Measurements from ENCODE around the gene ZNF45. TPM values are rescaled to one million over a fixed set of nuclear protein-coding genes. Genes with fewer than 3 reads are reported as not detected.
A peak's percentile ranks its signal among the peaks of the same experiment; 100 is the strongest.

The ZNF45 gene
- total and polyA plus RNA-seq, 2 of the 4 experiments (the other 2 are of a cell fraction), result 7.6 to 18.1 TPM

GRCh38 chr19:43940719-43941118 is 5.6 kb upstream of the ZNF45 start:
- no peak overlapping the region for H4K91ac ChIP-seq (ENCODE audit: insufficient read depth, low read depth, low read length)
- no CpG with 5 or more reads among the region's 4 CpGs for WGBS, 2 experiments (ENCODE audit: extremely low coverage in 2 of 2, insufficient read length in 1 of 2)

More at GRCh38 chr19:43940719-43941118, 5.6 kb upstream of the ZNF45 start:
- Histone ChIP-seq H3K36me3 (ENCODE audit: control insufficient read depth, insufficient read depth, low read length) (no peaks in the 10 kb centered on the region), H3K14ac (replicated peaks; ENCODE audit: low read depth, low read length) (no peak overlapping the region), H4K5ac (ENCODE audit: low read depth, low read length) (no peak overlapping the region), H3K23ac (ENCODE audit: low read depth, low read length) (no peak overlapping the region), H4K20me1 (ENCODE audit: insufficient read depth, low read length) (no peaks in the 10 kb centered on the region), H2AK5ac (ENCODE audit: low read depth, low read length) (no peak overlapping the region), H3K9ac (ENCODE audit: low read depth, low read length) (no peak overlapping the region), H3K27me3 (ENCODE audit: control insufficient read depth, insufficient read depth, low read length) (no peaks in the 10 kb centered on the region), H3K9me1 (ENCODE audit: insufficient read depth, low read length) (no peaks in the 10 kb centered on the region), H2BK20ac (ENCODE audit: low read depth, low read length) (no peak overlapping the region), H3K27ac (ENCODE audit: insufficient read depth, low read length) (no peak overlapping the region), H2AK9ac (replicated peaks; ENCODE audit: low read depth, low read length, poor library complexity) (no peak overlapping the region), H3K4ac (ENCODE audit: low read depth, low read length) (no peak overlapping the region), H2BK15ac (ENCODE audit: low read depth, low read length) (no peak overlapping the region), H3K18ac (ENCODE audit: low read depth, low read length) (no peak overlapping the region), H3K9me3 (ENCODE audit: control insufficient read depth, insufficient read depth, low read length) (no peaks in the 10 kb centered on the region), H3K4me3 (ENCODE audit: insufficient read depth, low read depth, low read length) (no peak overlapping the region), H3K56ac (ENCODE audit: extremely low read depth, insufficient read depth, low read length) (no peak overlapping the region), H2BK5ac (ENCODE audit: low read depth, low read length, poor library complexity, severe bottlenecking) (no peak overlapping the region), H3K4me1 (ENCODE audit: control insufficient read depth, insufficient read depth, low read length) (no peaks in the 10 kb centered on the region), H2AFZ (replicated peaks; ENCODE audit: low read length, poor library complexity) (no peak overlapping the region), H4K8ac (ENCODE audit: low read depth in 2 of 2, low read length in 2 of 2) (no peak overlapping the region), H3K79me1 (ENCODE audit: low read depth in 1 of 2, low read length in 2 of 2) (no peaks in the 10 kb centered on the region), H3K4me2 (ENCODE audit: low read depth, low read length) (no peak overlapping the region), H2BK120ac (ENCODE audit: low read depth, low read length) (no peak overlapping the region)
- in situ Hi-C loops (cut with MboI; ENCODE audit: low sequenced_read_pairs), result no loop called here
- no peak for ATAC-seq (ENCODE audit: low read depth)
- DNase-seq, result no peak
- ChIA-PET POLR2A (ENCODE audit: unreplicated experiment) (no interaction called here), CTCF (no interaction called here)
- 0 out of 2 replicates have a peak, but pooled peaks have one; percentile 10 for TF ChIP-seq MAFK (IDR thresholded peaks at IDR 0.05; ENCODE audit: low read depth, low read length)
- no peak for TF ChIP-seq CHD1 (IDR thresholded peaks at IDR 0.05; ENCODE audit: low read depth, low read length)
- intact Hi-C loops (cut with micrococcal nuclease), result no loop called here
- no TSS peak for BruUV-seq (replicated peaks)
- dilution Hi-C loops (cut with HindIII; ENCODE audit: low sequenced_read_pairs, unreplicated experiment), result no loop called here
